ENCODE measurements around the gene ADRM1. TPM values are rescaled to one million over a fixed set of nuclear protein-coding genes. Genes with fewer than 3 reads are reported as not detected.

ADRM1 gene
- total RNA-seq, 2 experiments from 2014 or later, result 136 to 139 TPM

DNA sequence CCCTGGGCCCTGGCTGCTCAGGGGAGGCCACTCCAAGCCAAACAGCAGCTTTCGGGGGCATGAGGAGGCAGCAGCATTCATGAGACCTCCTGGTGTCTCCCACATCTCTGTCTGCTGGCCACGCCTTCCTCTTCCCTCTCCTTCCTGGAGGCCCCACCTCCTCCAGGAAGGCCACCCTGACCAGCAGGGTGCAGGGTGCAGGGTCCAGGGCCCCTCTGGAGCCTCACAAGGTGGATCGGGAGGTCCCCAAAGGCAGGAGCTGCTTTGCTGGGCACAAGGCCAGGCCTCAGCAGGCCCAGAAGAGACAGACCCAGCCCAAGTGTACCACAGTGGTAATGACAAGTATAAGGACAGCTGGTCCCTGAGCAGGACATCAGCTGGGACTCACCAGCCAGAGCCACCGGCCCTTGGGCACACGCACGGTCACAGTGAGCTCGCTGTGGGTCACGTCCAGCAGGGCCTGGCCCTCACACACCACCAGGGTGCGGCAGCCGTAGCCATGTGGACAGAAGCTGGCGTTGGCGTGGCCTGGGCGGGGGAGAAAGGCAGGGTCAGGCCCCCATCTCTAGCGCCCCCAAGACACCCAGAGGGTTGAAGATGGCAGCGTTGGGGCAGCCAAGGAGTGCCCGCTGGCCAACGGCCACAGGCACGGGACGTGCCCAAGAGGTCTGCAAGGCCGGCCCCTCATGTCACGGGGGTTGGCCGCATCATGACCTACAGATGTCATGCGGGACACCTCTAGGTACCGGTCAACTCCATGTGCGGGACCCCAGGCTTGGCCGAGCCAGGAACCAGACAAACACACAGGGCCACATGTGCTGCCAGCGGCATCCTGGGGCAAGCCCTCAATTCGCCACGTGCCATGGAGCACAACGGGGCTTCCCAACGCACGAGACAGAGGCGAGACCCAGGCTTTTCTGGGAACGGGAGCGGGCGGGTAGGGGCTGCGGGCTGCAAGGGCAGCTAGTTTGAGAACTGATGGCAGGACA, 26.9 kb downstream of the ADRM1 start:
- no peak overlapping the region for H3K27ac Mint-ChIP-seq
- H3K4me3 Mint-ChIP-seq, result no peak overlapping the region
- H3K36me3 Mint-ChIP-seq, result no peaks in the 10 kb centered on the region
- no peaks in the 10 kb centered on the region for H3K9me3 Mint-ChIP-seq
- H3K27me3 Mint-ChIP-seq, result no peaks in the 10 kb centered on the region
- H3K4me1 Mint-ChIP-seq, result no peaks in the 10 kb centered on the region
- DNase-seq, result no peak

- no peaks in the 10 kb centered on the region for H3K27me3 Mint-ChIP-seq
- H3K36me3 Mint-ChIP-seq, result no peaks in the 10 kb centered on the region
- H3K9me3 Mint-ChIP-seq, result no peaks in the 10 kb centered on the region
- H3K4me3 Mint-ChIP-seq, result no peak overlapping the region
- DNase-seq, result no peak
- no peak overlapping the region for H3K27ac Mint-ChIP-seq
- no peaks in the 10 kb centered on the region for H3K4me1 Mint-ChIP-seq
These were observed 27.9 kb downstream of the ADRM1 start for GRCh38 chr20:62330576-62331317.

GRCh38 chr20:62331347-62331746, 28.6 kb downstream of the ADRM1 start:
- Mint-ChIP-seq H3K27me3 (no peaks in the 10 kb centered on the region), H3K36me3 (no peaks in the 10 kb centered on the region), H3K9me3 (no peaks in the 10 kb centered on the region), H3K4me3 (no peak overlapping the region), H3K27ac (no peak overlapping the region), H3K4me1 (no peaks in the 10 kb centered on the region)
- no peak for DNase-seq

- Mint-ChIP-seq H3K36me3 (no peaks in the 10 kb centered on the region), H3K4me1 (no peaks in the 10 kb centered on the region), H3K27me3 (peaks cover 5% of the 10 kb centered on the region), H3K9me3 (no peaks in the 10 kb centered on the region), H3K27ac (no peak overlapping the region), H3K4me3 (no peak overlapping the region)
- DNase-seq, result no peak
These were observed 29.6 kb downstream of the ADRM1 start for GRCh38 chr20:62332421-62332820.

GRCh38 chr20:62332989-62333819, 30.4 kb downstream of the ADRM1 start:
- H3K4me1 Mint-ChIP-seq, result no peaks in the 10 kb centered on the region
- no peaks in the 10 kb centered on the region for H3K36me3 Mint-ChIP-seq
- H3K9me3 Mint-ChIP-seq, result no peaks in the 10 kb centered on the region
- H3K27me3 Mint-ChIP-seq, result peaks cover 5% of the 10 kb centered on the region
- H3K27ac Mint-ChIP-seq, result no peak overlapping the region
- H3K4me3 Mint-ChIP-seq, result no peak overlapping the region
- DNase-seq, result no peak

DNA sequence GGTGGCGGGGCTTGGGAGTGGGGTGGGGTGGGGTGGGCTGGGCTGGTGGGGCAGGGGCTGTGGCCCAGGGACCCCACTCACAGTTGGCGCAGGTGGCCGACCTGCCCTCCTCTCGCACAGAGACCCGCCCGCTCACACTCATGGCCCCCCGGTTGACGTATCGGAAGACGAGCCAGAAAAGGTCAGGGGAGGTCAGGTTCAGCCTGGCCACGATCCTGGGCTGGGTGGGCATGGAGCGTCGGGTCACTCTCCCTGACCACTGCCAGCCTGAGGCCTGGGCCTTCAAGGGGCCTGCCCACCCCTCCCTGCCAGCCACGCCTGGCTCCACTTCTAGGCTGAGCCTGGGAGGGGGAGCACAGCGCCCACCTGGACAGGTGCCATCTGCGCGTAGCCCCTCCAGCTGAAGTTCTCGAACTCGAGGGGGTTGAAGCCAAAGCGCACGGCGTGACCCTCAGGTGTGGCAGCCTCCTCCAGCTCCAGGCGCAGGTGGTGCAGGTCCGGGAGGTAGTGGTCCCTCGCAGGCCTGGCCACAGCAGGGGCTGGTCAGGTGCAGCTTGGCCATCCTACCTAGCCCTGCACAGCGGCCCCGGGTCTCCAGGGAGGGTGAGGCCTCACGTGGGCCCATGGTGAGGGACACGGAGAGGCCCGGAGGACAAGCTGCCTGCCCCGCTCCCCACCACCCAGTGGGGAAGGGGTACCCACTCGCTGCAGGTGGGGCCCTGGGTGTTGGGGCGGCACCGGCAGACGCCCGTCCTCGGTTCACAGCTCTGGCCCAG, 31.2 kb downstream of the ADRM1 start:
- Mint-ChIP-seq H3K27ac (no peak overlapping the region), H3K4me3 (no peak overlapping the region), H3K36me3 (no peaks in the 10 kb centered on the region), H3K9me3 (no peaks in the 10 kb centered on the region), H3K4me1 (no peaks in the 10 kb centered on the region), H3K27me3 (peaks cover 5% of the 10 kb centered on the region)
- DNase-seq, result no peak

GRCh38 chr20:62334881-62335280, 32.1 kb downstream of the ADRM1 start:
- no peaks in the 10 kb centered on the region for H3K36me3 Mint-ChIP-seq

DNA sequence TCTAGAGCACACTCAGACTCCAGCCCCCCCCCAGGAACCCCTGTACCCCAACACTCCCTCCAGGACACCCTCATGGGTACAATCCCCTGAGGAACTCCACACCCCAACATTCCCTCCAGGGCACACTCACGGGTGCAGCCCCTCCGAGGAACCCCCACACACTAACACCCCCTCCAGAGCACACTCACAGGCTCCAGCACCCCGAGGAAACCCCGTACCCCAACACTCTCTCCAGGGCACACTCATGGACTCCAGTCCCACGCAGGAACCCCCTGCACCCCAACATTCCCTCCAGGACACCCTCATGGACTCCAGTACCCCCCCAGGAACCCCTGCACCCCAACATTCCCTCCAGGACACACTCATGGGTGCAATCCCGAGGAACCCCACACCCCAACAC, 32.7 kb downstream of the ADRM1 start:
- Mint-ChIP-seq H3K27me3 (peaks cover 12% of the 10 kb centered on the region), H3K4me3 (no peak overlapping the region), H3K36me3 (no peaks in the 10 kb centered on the region), H3K27ac (no peak overlapping the region), H3K9me3 (no peaks in the 10 kb centered on the region), H3K4me1 (no peaks in the 10 kb centered on the region)
- DNase-seq, result no peak

More at GRCh38 chr20:62334881-62335280, 32.1 kb downstream of the ADRM1 start:
- DNase-seq, result no peak
- Mint-ChIP-seq H3K4me1 (no peaks in the 10 kb centered on the region), H3K4me3 (no peak overlapping the region), H3K27me3 (peaks cover 10% of the 10 kb centered on the region), H3K9me3 (no peaks in the 10 kb centered on the region), H3K27ac (no peak overlapping the region)

GRCh38 chr20:62336329-62336728, 33.5 kb downstream of the ADRM1 start:
- no peaks in the 10 kb centered on the region for H3K36me3 Mint-ChIP-seq
- H3K9me3 Mint-ChIP-seq, result no peaks in the 10 kb centered on the region
- no peak overlapping the region for H3K27ac Mint-ChIP-seq
- no peak for DNase-seq
- no peak overlapping the region for H3K4me3 Mint-ChIP-seq
- no peaks in the 10 kb centered on the region for H3K4me1 Mint-ChIP-seq
- H3K27me3 Mint-ChIP-seq, result peaks cover 12% of the 10 kb centered on the region

- no peaks in the 10 kb centered on the region for H3K4me1 Mint-ChIP-seq
- H3K4me3 Mint-ChIP-seq, result no peak overlapping the region
- peaks cover 12% of the 10 kb centered on the region for H3K27me3 Mint-ChIP-seq
- no peaks in the 10 kb centered on the region for H3K36me3 Mint-ChIP-seq
- no peaks in the 10 kb centered on the region for H3K9me3 Mint-ChIP-seq
- DNase-seq, result no peak
- no peak overlapping the region for H3K27ac Mint-ChIP-seq
These were observed 34.2 kb downstream of the ADRM1 start for GRCh38 chr20:62336775-62337557.

DNA sequence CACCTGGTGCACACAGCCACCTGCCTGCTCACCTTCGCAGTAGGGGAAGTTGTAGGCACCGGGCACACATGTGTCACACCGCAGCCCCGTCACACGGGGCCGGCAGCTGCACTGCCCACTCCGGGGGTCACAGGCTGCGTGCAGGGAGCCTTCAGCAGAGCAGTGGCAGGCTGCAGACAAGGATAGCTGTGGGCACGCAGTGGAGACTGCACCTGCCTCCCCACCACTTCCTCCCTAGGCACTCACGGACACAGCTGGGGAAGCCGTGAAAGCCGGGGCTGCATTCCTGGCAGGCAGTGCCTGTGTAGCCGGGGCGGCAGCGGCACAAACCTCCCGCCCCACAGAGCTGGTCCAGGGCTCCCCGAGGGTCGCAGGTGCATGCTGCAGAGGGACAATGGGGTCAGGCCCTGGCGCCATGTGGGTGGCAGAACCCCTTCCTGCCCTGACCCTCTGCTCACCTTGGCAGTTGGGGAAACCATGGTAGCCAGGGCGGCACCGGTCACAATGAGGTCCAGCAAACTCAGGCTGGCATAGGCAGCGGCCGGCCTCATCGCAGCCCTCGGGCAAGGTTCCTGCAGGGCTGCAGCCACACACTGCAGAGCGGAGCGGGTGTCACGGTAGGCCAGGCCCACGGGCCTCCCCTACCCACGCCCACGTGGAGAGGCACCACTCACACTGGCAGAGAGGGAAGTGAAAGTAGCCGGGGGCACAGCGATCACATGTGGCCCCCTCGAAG, 34.9 kb downstream of the ADRM1 start:
- DNase-seq, result no peak
- Mint-ChIP-seq H3K4me1 (no peaks in the 10 kb centered on the region), H3K27ac (no peak overlapping the region), H3K9me3 (no peaks in the 10 kb centered on the region), H3K4me3 (no peak overlapping the region), H3K27me3 (peaks cover 12% of the 10 kb centered on the region), H3K36me3 (no peaks in the 10 kb centered on the region)

DNA sequence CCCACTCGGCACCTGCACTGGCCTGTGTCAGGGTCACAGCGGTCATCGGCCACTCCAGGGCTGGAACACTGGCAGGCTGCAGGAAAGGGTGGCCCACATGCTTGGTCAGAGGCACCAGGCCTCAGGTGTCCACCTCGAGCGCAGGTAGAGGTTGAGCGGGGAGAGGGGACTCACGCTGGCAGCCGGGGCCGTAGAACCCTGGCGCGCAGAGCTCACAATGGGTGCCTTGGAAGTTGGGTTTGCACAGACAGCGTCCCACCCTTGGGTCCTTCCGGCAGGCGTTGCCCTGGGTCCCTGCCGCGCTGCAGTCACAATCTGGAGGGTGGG, 35.5 kb downstream of the ADRM1 start:
- DNase-seq, result no peak
- Mint-ChIP-seq H3K36me3 (no peaks in the 10 kb centered on the region), H3K4me3 (no peak overlapping the region), H3K27me3 (peaks cover 12% of the 10 kb centered on the region), H3K4me1 (no peaks in the 10 kb centered on the region), H3K27ac (no peak overlapping the region), H3K9me3 (no peaks in the 10 kb centered on the region)

GRCh38 chr20:62339647-62340062, 36.9 kb downstream of the ADRM1 start:
- no peaks in the 10 kb centered on the region for H3K4me1 Mint-ChIP-seq
- H3K9me3 Mint-ChIP-seq, result no peaks in the 10 kb centered on the region
- no peak overlapping the region for H3K4me3 Mint-ChIP-seq
- H3K27me3 Mint-ChIP-seq, result peaks cover 12% of the 10 kb centered on the region
- H3K36me3 Mint-ChIP-seq, result no peaks in the 10 kb centered on the region
- no peak for DNase-seq
- H3K27ac Mint-ChIP-seq, result no peak overlapping the region
